GM10847 (cell line): Measurements from ENCODE around the gene C15orf39.
A peak's percentile ranks its signal among the peaks of the same experiment; 100 is the strongest.

Experiments used
- POLR2A ChIP-seq: IDR thresholded peaks from 2 replicates; pipeline ENCODE4 v1.6.1; 2011; ENCODE audit not compliant: insufficient read length; ENCODE audit errors: extremely low read depth

C15orf39 gene

DNA sequence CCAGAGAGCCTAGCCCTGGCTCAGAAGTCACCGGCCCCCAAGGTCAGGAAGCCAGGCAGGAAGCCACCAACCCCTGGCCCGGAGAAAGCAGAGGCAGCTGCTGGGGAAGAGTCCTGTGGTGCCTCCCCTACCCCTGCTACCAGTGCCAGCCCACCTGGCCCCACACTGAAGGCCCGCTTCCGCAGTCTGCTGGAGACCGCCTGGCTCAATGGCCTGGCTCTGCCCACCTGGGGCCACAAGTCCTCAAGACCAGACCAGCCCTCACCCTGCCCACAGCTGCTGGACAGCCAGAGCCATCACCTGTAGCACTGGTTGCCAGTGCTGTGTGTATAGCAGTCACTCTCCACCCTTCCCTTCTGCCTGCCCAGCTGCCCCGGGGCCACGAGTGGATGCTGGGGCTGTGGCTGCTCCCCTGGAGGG, 9.1 kb downstream of the C15orf39 start:
- no peak for TF ChIP-seq POLR2A

DNA sequence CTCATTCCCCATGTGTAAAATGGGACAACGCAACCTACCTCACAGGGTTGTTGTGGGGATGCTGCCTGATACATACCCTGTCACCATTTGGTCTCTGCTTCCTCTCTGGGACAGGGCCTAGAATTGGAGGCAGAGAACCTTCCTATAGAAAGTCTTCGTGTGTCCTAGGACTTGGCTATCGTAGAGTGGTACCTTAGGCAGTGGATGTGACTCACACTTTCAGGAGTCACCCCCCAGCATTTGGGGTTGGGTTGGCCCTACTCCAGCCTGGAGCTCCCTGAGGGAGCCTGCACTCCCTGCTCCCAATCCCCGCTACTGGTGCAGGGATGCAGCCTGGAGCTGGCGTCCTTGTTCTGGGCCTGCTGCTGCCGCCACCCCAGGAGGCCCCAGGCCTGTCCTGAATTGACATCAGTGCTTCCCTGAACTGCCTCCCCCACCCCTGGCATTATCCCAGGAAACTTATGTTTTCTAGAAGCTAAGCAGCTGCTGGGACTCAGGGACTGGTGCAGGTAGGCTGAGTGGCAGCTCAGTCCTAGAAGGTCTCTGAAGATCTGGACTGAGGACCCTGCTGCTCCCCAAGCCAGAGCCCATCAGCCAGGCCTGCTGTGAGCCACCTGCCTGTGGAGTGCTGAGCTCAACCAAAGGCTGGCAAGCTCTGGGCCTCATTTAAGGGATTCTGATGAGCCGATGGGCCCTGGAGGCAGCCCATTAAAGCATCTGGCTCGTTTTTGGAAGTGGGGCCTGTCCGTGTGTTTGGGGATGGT, 9.9 kb downstream of the C15orf39 start:
- TF ChIP-seq POLR2A: no peak

DNA sequence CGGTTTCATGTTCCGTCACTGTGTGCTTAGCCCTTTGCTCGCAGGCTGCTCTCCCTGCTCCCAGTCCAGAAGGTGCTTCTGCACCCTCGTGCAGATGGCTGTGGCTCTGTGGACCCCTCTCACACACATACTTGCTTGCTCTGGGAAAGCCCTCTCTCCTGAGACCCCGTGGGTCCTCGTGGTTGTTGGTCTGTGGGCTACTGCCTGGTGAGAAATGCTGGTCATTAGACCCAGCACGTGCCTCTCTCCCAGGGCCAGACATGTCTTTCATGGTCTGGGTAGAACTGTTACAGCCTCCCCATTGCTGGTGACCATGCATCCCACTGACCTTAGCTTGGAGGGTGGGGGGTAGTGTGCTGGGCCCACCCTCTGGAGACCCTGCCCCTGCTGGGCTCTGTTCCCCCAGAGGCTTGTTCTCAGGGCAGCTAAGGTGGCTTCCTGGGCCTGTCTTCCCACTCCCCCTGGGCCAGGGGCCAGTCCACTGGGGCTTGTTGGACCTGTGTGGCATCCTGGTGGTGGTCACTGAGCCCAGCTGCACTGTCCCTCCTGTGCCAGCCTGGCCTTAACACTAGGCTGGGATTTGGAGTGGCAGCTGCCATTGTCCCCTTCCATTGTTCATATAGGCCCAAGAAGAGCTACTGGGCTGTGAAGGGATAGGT, 10.6 kb downstream of the C15orf39 start:
- no peak for TF ChIP-seq POLR2A

DNA sequence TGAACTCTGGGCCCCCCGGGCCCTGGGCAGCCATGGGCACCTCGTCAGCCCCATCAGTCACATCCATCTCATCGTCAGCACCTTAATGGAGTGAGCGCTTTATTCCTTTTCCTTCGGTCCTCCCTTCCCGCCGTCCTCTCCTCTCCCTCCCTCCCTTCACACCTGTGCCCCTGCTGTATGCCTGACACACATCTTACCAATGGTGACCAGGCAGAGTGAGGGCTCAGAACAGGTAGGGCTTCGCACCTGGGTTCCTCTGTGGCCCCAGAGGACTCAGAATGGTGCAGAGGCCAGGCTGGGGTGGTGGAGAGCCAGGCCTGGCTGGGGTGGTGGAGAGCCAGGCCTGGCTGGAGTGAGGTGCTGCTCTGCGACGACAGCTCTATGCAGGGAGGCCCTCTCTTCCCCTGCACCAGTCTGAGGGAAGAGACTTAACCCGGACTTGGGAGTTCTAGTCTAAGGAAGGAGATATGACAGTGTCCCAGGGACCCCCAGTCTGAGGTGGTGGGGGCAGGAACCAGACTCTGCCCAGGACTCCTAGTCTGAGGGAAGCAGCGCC, 11.6 kb downstream of the C15orf39 start:
- no peak for TF ChIP-seq POLR2A

DNA sequence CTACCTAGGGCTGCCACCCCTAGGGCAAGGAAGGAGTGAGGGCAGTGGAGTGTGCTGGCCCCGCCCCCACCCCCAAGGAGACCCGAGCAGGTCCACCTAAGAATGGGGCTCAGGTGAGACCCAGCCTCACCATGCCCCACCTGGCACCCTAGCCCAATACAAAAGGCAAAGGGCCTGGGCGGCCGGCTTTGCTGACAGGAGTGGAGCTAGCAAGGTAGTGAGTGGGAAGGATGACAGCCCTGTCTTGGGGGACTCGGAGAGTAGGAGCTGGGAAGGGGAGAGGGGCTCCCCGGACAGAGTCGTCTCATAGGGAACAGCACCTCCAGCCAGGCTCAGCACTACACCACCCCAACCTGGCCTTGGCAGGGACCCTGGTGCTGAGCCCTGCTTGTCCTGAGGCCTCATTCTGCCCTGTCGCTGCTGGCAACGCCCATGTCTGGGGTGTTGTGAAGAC, 12.1 kb downstream of the C15orf39 start:
- TF ChIP-seq POLR2A: peak; percentile 56

DNA sequence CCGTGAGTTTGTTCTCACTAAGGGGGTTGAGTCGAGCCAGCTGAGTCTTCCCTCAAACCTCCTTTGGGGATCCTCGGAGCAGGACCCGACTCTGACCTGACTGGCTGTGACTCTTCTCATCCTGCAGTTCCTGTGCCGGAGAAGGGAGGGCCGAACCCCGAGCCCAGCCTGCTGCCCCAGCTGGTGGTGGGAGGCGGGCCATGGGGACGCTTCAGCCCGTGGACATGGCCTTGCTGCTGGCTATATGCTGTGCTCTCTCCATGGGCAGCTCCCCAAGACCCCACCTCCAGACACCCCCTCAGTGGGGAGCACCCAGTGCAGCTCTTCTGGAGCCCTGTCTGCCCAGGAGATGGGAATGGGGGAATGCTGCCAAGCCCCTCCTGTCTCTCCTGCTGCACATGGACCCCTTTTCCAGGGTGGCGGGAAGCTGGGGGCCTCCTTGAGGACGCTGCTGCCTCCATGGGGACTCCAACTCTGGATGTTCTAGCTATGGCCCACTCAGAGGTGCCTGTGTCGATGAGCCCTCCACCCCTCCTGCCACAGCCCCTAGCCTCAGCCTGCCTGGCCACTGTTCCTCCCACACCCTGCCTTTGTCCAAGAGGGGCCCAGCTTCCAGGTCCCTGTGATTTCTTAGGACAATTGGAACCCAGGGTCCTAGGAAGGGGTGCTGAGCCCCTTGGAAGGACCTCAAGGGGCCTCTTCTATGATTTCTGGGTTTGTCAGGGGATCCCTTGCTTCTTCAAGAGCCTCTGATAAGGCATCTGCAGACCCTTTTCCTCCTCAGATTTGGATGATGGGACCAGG, 12.8 kb downstream of the C15orf39 start:
- TF ChIP-seq POLR2A: no peak

DNA sequence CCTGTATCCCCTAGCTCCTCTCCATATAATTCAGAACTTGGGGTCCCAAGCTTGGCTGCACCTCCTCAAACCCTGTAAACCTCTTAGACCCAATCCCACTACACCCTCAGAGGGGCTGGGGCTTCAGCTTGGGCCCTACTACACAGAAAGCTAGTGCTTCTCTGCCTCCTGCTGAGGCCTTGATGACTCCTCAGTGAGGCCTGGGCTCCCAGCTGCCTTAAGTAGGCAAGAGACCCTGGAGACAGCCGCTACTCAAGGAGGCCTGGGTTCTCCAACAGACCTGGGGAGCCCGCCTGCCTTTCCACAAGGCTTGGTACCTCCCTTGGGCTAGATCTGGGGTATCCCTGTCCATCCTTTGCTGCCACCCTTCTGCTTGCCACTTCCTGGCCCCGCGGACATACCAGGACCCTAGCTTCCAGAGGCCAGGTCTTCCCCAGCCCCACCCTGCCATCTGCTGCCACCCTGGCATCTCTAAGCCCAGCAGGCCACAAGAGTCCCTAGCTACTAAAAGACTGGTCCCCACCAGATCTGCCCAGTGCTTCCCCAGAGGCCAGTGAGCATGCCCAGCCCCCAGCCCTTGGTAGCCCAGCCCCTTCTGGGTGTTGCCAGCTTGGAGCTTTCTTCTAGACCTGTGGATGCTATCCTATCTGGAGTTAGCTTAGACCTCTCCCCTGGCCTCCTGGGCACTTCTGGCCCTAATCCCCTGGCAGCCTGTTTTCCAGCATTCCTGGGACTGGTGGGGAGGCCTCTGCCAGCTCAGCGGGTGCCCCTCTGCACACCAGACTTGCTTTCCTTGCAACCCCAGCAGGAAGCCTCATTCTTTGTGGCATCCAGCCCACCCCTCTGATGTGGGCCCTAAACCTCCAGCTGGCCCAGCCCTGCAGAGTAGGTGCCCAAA, 13.7 kb downstream of the C15orf39 start:
- TF ChIP-seq POLR2A: no peak

DNA sequence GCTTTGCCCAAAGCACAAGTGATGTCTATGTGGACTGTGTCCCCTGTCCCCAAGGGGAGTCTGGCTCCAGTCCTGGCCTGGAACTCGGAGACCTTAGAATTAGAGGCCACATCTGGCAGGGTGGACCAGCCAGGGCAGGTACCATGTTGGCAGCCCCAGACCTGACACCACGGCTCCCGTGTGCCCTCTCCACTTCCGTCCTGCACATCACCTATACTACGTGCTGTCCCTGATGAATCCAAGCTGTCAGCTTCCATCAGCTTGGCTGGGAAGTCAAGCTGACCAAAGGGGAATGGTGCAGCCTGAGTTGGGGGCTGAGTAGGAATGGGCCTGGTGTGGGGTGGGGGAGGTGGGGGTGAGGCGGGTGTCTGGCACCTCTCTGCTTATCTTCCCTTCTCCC, 15.3 kb downstream of the C15orf39 start:
- TF ChIP-seq POLR2A: no peak

DNA sequence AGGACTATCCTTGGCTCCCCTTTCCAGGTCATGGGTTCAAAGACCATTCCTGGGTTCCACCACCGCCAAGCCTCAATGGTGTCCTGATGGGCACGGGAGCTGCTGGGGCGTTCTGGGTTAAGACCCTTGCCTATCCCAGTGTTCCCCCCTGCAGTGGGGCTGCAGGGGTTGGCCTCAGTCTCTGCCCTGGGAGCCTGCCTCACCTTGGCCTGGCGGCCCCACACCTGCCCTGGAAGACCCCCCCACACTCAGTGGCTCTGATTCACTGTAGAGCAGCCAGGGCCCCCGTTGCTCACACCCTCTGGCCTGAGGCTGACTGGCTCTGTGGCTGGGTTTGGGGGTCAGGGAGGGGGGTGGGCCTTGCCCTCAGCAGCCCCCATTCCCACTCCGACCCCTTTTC, 22.0 kb downstream of the C15orf39 start:
- no peak for TF ChIP-seq POLR2A

DNA sequence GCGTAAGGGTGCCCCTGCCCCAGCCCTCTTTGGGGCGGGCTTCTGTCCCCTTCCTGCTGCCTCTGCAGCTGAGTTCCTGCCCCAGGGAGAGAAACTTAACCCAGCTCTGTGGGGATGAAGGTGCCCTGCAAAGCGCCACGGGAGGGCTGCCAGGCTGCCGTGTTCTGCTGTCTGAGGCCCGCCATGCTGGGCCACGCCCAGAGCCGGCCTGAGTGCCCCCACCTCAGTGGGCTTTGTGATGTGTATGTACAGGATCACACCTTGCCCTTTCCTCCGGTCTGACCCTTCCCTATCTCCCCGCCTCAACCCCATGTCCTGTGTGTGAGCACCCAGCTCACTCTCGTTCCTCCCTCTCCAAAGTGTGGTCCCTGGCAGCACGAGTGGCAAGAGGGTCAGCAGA, 22.6 kb downstream of the C15orf39 start:
- TF ChIP-seq POLR2A: no peak

DNA sequence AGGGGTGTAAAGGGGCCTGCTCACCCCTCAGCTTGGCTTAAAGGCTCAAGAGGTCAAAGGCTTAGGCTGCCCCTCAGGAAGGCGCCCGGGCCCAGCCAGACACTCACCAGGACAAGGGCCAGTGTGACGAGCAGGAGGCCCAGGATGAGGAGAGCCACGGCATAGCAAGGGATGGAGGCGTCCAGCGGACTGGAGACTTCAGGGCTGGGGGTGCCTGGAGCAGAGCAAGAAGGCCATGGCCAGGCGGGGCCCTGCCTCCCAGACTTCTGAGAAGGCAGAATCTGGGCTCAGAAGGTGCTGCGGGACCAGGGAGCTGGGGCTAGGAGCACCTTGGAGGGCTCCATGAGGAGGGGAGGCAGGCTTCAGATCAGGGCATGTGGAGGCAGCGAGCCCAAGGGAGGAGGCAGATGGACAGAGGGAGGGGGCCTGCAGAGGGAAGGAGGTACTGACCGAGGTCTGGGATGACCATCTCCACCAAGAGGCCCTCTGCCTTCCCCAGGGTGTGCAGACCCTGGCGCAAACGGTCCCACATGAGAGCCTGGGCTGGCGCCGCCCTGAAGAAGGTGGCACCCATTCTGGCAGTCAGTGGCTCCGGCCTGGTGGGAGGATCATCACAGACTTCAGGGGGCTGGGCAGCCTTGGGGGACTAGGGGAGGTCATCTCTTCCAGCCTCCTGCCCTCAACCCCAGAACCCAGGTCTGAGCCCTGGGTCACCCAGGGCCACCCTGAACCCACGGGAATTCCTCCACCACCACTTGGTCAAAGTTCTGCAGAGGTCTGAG, 24.5 kb downstream of the C15orf39 start:
- no peak for TF ChIP-seq POLR2A

DNA sequence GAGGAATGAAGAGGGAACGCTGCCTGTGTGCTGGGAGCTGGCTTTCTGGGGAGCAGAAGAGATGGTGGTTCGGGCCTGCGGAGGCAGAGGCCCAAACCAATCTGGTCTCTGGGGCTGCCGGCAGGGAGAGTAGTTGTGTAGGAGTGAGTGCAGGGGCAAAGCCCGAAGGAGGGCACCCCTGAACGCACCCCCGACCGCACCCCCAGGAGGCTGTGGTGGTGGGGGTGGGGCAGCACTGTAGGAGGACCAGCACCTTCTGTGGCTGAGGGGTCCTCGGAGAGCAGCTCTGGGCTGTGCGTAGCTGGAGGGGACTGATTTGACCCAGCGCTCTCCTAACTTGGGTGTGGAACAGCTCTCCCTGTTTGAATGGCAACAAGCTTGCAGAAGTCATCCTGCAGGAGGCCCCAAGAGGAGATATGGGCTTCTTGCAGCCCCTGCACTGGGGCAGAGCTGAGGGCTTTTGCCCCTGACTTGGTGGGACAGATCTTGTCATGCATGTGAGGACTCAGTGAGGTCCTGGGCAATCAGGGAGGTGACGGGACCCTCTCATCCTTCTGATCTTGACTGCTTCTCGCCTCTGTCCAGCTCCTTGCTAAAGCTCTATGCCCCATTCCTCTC, 26.1 kb downstream of the C15orf39 start:
- TF ChIP-seq POLR2A: no peak

DNA sequence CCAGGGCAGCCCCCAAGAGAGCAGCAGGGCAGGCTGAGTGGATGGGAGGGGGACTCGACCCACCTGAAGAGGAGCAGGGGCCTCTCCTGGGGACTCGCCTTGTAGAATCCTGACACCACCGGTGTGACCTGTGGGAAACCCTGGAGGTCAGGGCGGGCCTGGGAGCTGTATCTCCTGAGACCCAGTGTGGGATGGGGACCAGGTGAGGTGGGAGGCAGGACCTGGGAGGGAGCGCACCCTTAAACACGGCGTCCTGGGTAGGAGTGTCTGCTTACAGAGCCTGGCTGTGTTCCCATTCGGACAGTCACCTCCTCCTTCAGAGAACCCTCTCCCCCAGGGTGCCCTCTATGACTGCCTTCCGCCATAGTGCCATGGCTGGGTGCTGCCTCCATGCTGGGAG, 27.1 kb downstream of the C15orf39 start:
- no peak for TF ChIP-seq POLR2A
